DOHH2 (cell line): Measurements from ENCODE around the gene GABBR1.

Source experiments
- CTCF ChIP-seq: fragments of 200-600 bp; sonication (generic); IDR thresholded peaks from one replicate; pipeline ENCODE4 v1.5.1; 2014; ENCODE audit warnings: antibody characterized with exemption, mild to moderate bottlenecking, low read depth, low read length; ENCODE audit not compliant: poor library complexity, severe bottlenecking
- EZH2phosphoT487 ChIP-seq: fragments of 200-600 bp; sonication (generic); IDR thresholded peaks from 2 replicates; pipeline ENCODE4 v1.6.1; 2017; ENCODE audit warnings: borderline replicate concordance, mild to moderate bottlenecking, antibody characterized with exemption, low read length, moderate library complexity, mixed read lengths

GRCh38 chr6:29564875-29565274 is 68.1 kb downstream of the GABBR1 start:
- no peak for TF ChIP-seq CTCF
- TF ChIP-seq EZH2phosphoT487 = no peak
